ENCODE results near the gene SGTB. TPM values are rescaled to one million over a fixed set of nuclear protein-coding genes. Genes with fewer than 3 reads are reported as not detected.
"Not testable (repeated sequence)": the region's sequence is repeated elsewhere in the genome, so short reads cannot be mapped to it uniquely, and the experiment has no call there.

Gene SGTB
- total and polyA plus RNA-seq, 7 experiments from 2014 or later: 12.8 to 59.5 (median 41.6) TPM

- Mint-ChIP-seq H3K4me1 (peaks cover 0 to 29% (median 28%) of the 10 kb centered on the region in 7 donors), H3K27me3 (no peaks in the 10 kb centered on the region), H3K4me3 (no peak overlapping the region), H3K9me3 (no peaks in the 10 kb centered on the region), H3K36me3 (peaks cover 15 to 50% (median 41%) of the 10 kb centered on the region in 5 donors), H3K27ac (no peak overlapping the region)
- intact Hi-C loops (cut with micrococcal nuclease): no loop called here
- ATAC-seq (no peak), DNase-seq (no peak)
- CTCF ChIA-PET: no interaction called here
- Histone ChIP-seq H3K36me3 (ENCODE audit: control insufficient read depth in 2 of 3, insufficient read depth in 3 of 3, low read length in 3 of 3) (peaks cover 4 to 66% (median 10%) of the 10 kb centered on the region in 3 experiments), H3K9me3 (ENCODE audit: control insufficient read depth in 2 of 3, low read length in 3 of 3) (no peaks in the 10 kb centered on the region), H3K4me3 (ENCODE audit: low read length) (no peak overlapping the region), H3K4me1 (ENCODE audit: control insufficient read depth in 2 of 2, insufficient read depth in 2 of 2, low read length in 2 of 2) (no peaks in the 10 kb centered on the region), H3K27me3 (ENCODE audit: control insufficient read depth in 2 of 2, insufficient read depth in 2 of 2, low read length in 2 of 2) (no peaks in the 10 kb centered on the region), H3K27ac (ENCODE audit: low read depth, low read length) (no peak overlapping the region)
- POLR2A ChIA-PET: no interaction called here
Measured at GRCh38 chr5:65695162-65695755, 26.6 kb downstream of the SGTB start.

- no peaks in the 10 kb centered on the region for H3K4me1 ChIP-seq (ENCODE audit: control insufficient read depth in 2 of 2, insufficient read depth in 2 of 2, low read length in 2 of 2)
- DNase-seq (no peak), ATAC-seq (no peak)
- Mint-ChIP-seq H3K27me3 (no peaks in the 10 kb centered on the region), H3K4me1 (peaks cover 0 to 24% (median 17%) of the 10 kb centered on the region in 7 donors), H3K36me3 (peaks cover 6 to 35% (median 27%) of the 10 kb centered on the region in 5 donors), H3K9me3 (no peaks in the 10 kb centered on the region), H3K4me3 (peak overlapping the region in 1 of 10 donors; percentile 50), H3K27ac (peak overlapping the region in 4 of 9 donors; percentile 13 to 52 (median 31))
- H3K9me3 ChIP-seq (ENCODE audit: control insufficient read depth in 2 of 3, low read length in 3 of 3): no peaks in the 10 kb centered on the region
- H3K36me3 ChIP-seq (ENCODE audit: control insufficient read depth in 2 of 3, insufficient read depth in 3 of 3, low read length in 3 of 3): peaks cover 0 to 59% (median 4%) of the 10 kb centered on the region in 3 experiments
- no peaks in the 10 kb centered on the region for H3K27me3 ChIP-seq (ENCODE audit: control insufficient read depth in 2 of 2, insufficient read depth in 2 of 2, low read length in 2 of 2)
- H3K4me3 ChIP-seq (ENCODE audit: low read length): no peak overlapping the region
- ChIA-PET POLR2A (no interaction called here), CTCF (no interaction called here)
- intact Hi-C loops (cut with micrococcal nuclease): no loop called here
- no peak overlapping the region for H3K27ac ChIP-seq (ENCODE audit: low read depth, low read length)
Measured at GRCh38 chr5:65693121-65693520, 28.8 kb downstream of the SGTB start.

- no peak for DNase-seq
- H3K36me3 Mint-ChIP-seq: peaks cover 37 to 80% (median 65%) of the 10 kb centered on the region in 5 donors
- CTCF ChIA-PET: no interaction called here
- H3K4me3 Mint-ChIP-seq: no peak overlapping the region
- intact Hi-C loops (cut with micrococcal nuclease): no loop called here
- no peaks in the 10 kb centered on the region for H3K27me3 Mint-ChIP-seq
- Histone ChIP-seq H3K36me3 (ENCODE audit: control insufficient read depth in 2 of 3, insufficient read depth in 3 of 3, low read length in 3 of 3) (peaks cover 0 to 61% (median 19%) of the 10 kb centered on the region in 3 experiments), H3K4me3 (ENCODE audit: low read length) (no peak overlapping the region), H3K27ac (ENCODE audit: low read depth, low read length) (no peak overlapping the region), H3K4me1 (ENCODE audit: control insufficient read depth in 2 of 2, insufficient read depth in 2 of 2, low read length in 2 of 2) (no peaks in the 10 kb centered on the region), H3K27me3 (ENCODE audit: control insufficient read depth in 2 of 2, insufficient read depth in 2 of 2, low read length in 2 of 2) (no peaks in the 10 kb centered on the region), H3K9me3 (ENCODE audit: control insufficient read depth in 2 of 3, low read length in 3 of 3) (no peaks in the 10 kb centered on the region)
- peaks cover 0 to 1% (median 0%) of the 10 kb centered on the region in 11 donors for H3K9me3 Mint-ChIP-seq
- POLR2A ChIA-PET: interaction anchor here (0.8 kb wide), 1 partner anchor 59 kb away, joined by 3 read pairs; no protein-coding TSS in a partner anchor
- peak overlapping the region in 5 of 9 donors; percentile 4 to 76 (median 44) for H3K27ac Mint-ChIP-seq
- peaks cover 4 to 67% (median 56%) of the 10 kb centered on the region in 7 donors for H3K4me1 Mint-ChIP-seq
- no peak for ATAC-seq
Measured at GRCh38 chr5:65682148-65682547, 39.8 kb downstream of the SGTB start.

- H3K27ac ChIP-seq (ENCODE audit: low read depth, low read length); H3K4me1 ChIP-seq (ENCODE audit: control insufficient read depth in 2 of 2, insufficient read depth in 2 of 2, low read length in 2 of 2); H3K9me3 ChIP-seq (ENCODE audit: control insufficient read depth in 2 of 3, low read length in 3 of 3); CTCF ChIA-PET; H3K27me3 Mint-ChIP-seq; H3K9me3 Mint-ChIP-seq; H3K4me3 ChIP-seq (ENCODE audit: low read length); H3K27me3 ChIP-seq (ENCODE audit: control insufficient read depth in 2 of 2, insufficient read depth in 2 of 2, low read length in 2 of 2); DNase-seq: not testable (repeated sequence)
- Mint-ChIP-seq H3K4me1 (peaks cover 11 to 62% (median 51%) of the 10 kb centered on the region in 7 donors), H3K4me3 (peak overlapping the region in 8 of 10 donors; percentile 10 to 65 (median 37)), H3K27ac (peak overlapping the region in 8 of 9 donors; percentile 38 to 92 (median 86)), H3K36me3 (peaks cover 10 to 79% (median 49%) of the 10 kb centered on the region in 5 donors)
- POLR2A ChIA-PET: interaction anchor here (1.2 kb wide), 1 partner anchor 52 kb away, joined by 3 read pairs; the partner anchor contains the start of gene TRIM23
- intact Hi-C loops (cut with micrococcal nuclease): loop anchor here in 1 of 2 donors (2.0 kb wide), 1 partner anchor 45 kb away; no protein-coding TSS in a partner anchor
- peaks cover 13 to 54% (median 22%) of the 10 kb centered on the region in 3 experiments for H3K36me3 ChIP-seq (ENCODE audit: control insufficient read depth in 2 of 3, insufficient read depth in 3 of 3, low read length in 3 of 3)
- peak; percentile 40 for ATAC-seq
Measured at GRCh38 chr5:65676056-65676455, 45.9 kb downstream of the SGTB start.

- intact Hi-C loops (cut with micrococcal nuclease): no loop called here
- H3K4me3 Mint-ChIP-seq: no peak overlapping the region
- peaks cover 7 to 49% (median 39%) of the 10 kb centered on the region in 7 donors for H3K4me1 Mint-ChIP-seq
- no peaks in the 10 kb centered on the region for H3K27me3 Mint-ChIP-seq
- Histone ChIP-seq H3K36me3 (ENCODE audit: control insufficient read depth in 2 of 3, insufficient read depth in 3 of 3, low read length in 3 of 3) (peaks cover 20 to 60% (median 22%) of the 10 kb centered on the region in 3 experiments), H3K4me3 (ENCODE audit: low read length) (no peak overlapping the region), H3K9me3 (ENCODE audit: control insufficient read depth in 2 of 3, low read length in 3 of 3) (no peaks in the 10 kb centered on the region), H3K4me1 (ENCODE audit: control insufficient read depth in 2 of 2, insufficient read depth in 2 of 2, low read length in 2 of 2) (no peaks in the 10 kb centered on the region), H3K27me3 (ENCODE audit: control insufficient read depth in 2 of 2, insufficient read depth in 2 of 2, low read length in 2 of 2) (no peaks in the 10 kb centered on the region), H3K27ac (ENCODE audit: low read depth, low read length) (no peak overlapping the region)
- H3K36me3 Mint-ChIP-seq: peaks cover 13 to 77% (median 41%) of the 10 kb centered on the region in 5 donors
- ATAC-seq: no peak
- H3K9me3 Mint-ChIP-seq: no peaks in the 10 kb centered on the region
- ChIA-PET CTCF (no interaction called here), POLR2A (interaction anchor here (0.8 kb wide), 1 partner anchor 13 kb away, joined by 3 read pairs; no protein-coding TSS in a partner anchor)
- DNase-seq: no peak
- H3K27ac Mint-ChIP-seq: peak overlapping the region in 8 of 9 donors; percentile 20 to 86 (median 62)
Measured at GRCh38 chr5:65674749-65675148, 47.2 kb downstream of the SGTB start.

- H3K4me1 ChIP-seq (ENCODE audit: control insufficient read depth in 2 of 2, insufficient read depth in 2 of 2, low read length in 2 of 2): no peaks in the 10 kb centered on the region
- ATAC-seq (no peak), DNase-seq (no peak)
- Mint-ChIP-seq H3K36me3 (peaks cover 11 to 62% (median 26%) of the 10 kb centered on the region in 5 donors), H3K27me3 (no peaks in the 10 kb centered on the region), H3K9me3 (no peaks in the 10 kb centered on the region), H3K27ac (peak overlapping the region in 4 of 9 donors; percentile 8 to 67 (median 25)), H3K4me3 (no peak overlapping the region), H3K4me1 (peaks cover 7 to 29% (median 24%) of the 10 kb centered on the region in 7 donors)
- intact Hi-C loops (cut with micrococcal nuclease): no loop called here
- no peak overlapping the region for H3K27ac ChIP-seq (ENCODE audit: low read depth, low read length)
- peaks cover 22 to 68% (median 27%) of the 10 kb centered on the region in 3 experiments for H3K36me3 ChIP-seq (ENCODE audit: control insufficient read depth in 2 of 3, insufficient read depth in 3 of 3, low read length in 3 of 3)
- no peak overlapping the region for H3K4me3 ChIP-seq (ENCODE audit: low read length)
- POLR2A ChIA-PET: no interaction called here
- CTCF ChIA-PET: no interaction called here
- no peaks in the 10 kb centered on the region for H3K9me3 ChIP-seq (ENCODE audit: control insufficient read depth in 2 of 3, low read length in 3 of 3)
- H3K27me3 ChIP-seq (ENCODE audit: control insufficient read depth in 2 of 2, insufficient read depth in 2 of 2, low read length in 2 of 2): no peaks in the 10 kb centered on the region
Measured at GRCh38 chr5:65672796-65673195, 49.1 kb downstream of the SGTB start.
